COLO829 (cell line): ENCODE results near the gene TRA2B.
A peak's percentile ranks its signal among the peaks of the same experiment; 100 is the strongest.

Experiments used
- DNase-seq: peaks from one replicate; pipeline ENCODE4 v3.0.0; 2012; ENCODE audit warnings: low spot score

TRA2B gene

DNA sequence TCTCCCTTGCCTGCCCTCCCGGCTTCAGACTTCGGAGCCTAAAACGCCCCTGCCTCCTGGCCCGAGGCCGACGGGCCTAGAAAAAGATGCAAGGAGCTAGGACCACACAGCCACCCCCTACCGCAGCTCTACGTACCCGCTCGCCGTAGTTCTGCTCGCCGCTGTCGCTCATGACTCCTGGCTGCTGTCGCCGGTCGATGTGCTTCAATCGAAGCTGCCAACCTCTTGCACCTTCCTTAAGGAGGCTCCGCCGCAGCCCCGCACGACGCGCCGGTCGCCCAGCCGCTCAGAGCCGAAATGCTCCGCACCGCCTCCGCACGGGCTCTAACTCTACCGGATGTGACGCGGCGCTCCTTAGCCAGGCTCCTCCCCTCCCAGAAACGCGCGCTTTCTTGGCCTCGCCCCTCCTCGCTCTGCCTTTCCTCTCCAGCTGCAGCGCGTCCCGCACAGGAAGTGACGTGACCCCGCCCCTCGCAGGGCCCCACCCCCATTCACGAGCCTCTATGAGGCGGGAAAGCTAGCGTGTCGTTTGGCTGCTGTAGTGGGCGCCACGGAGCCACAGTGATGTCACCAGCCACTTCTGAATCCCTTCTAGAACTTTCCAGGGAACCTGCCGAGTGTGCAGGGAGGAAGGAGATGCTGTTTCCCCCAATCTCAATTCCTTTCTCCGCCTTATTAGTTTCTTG is at the start of gene TRA2B:
Gene TRA2B (minus strand): TSS at position 326 of the 686 bp plus-strand sequence. CDS start 154 bp downstream, at position 172.
- DNase-seq: peak; percentile 98

DNA sequence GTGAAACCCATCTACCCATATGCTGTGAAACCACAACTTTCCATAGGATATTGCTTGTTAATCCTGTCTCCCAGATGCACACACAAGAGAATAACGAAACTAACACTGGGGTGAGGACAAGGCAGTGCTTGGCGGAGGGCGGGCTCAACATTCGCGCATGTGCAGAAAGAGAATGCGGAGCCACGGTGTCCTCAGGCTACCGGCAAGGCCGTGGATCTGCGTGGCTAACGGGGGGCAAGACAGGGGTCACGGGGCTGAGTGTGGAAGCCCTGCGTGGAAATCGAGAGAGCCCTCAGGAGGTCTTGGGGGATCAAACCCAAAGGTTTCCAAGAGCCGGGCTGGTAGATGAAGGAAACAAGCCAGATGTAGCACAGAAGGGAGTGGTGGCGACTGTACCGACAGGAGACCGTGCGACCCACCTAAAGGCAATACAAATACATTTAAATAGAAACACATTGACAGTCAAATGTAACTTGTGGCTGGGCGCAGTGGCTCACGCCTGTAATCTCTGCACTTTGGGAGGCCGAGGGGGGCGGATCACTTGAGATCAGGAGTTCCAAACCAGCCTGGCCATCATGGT is 48.5 kb upstream of the TRA2B start:
- no peak for DNase-seq

DNA sequence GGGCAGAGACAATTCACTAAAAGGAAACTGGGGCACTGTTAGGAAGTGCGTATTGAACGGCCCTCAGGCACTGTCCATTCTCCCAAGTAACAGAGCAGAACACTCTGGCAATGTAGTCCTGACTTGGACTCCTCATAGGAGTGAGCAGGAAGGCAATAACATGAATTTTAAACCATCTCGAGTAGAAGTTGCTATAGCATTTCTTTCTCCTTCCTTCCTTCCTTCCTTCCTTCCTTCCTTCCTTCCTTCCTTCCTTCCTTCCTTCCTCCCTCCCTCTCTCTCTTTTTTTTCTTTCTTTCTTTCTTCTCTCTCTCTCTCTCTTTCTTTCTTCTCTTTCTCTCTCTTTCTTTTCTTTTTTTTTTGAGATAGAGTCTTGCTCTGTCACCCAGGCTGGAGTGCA is 46.4 kb upstream of the TRA2B start:
- no peak for DNase-seq

DNA sequence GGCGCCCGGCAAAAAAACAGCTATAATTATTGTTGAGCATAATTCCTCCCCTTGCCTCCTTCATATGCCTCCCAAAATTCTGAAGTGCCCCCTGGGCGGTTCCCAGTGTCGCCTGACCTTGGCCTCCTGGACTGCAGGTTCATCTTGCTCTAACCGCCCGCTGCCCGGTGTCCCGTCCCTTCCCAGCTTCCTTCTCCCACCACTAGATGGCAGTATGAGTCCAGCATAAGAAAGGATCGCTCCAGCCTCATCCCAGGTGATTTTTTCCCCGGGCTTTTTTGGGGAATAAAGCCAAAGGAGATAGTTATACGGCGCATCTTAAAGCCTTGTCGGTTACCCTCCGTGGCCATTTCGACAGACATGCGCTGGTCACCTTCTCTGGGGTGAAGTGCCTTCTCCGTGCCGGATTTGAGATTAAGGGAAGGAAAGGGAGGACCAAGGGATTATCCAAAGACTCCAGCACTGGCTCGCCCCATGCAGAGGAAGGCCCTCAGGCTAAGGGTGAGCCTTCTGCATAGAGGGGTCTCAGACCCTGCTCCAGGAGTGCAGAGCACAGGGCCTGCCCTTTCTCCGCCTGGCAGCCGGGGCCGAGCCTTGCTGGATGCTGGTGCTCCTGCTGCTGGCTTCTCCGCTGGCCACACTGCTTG is 45.8 kb upstream of the TRA2B start:
- peak; percentile 84 for DNase-seq

DNA sequence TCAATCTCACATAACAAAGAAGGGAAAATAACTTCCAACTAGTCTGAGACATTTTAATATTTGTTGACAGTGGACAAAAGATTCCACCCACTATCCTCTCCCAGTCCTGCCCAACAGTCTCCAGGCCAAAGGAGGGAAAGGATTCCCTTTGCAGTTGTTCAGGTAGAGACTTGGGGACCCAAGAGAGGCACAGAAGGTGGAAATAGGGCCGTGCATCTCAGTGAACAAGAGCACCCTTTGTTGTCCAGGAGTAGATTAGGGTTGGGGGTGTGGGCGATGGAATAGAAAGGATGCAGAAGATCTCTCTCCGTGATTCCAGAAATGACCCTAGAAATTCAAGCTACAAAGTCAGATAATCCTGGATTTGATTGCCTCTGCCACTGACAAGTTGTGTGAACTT is 44.8 kb upstream of the TRA2B start:
- no peak for DNase-seq

DNA sequence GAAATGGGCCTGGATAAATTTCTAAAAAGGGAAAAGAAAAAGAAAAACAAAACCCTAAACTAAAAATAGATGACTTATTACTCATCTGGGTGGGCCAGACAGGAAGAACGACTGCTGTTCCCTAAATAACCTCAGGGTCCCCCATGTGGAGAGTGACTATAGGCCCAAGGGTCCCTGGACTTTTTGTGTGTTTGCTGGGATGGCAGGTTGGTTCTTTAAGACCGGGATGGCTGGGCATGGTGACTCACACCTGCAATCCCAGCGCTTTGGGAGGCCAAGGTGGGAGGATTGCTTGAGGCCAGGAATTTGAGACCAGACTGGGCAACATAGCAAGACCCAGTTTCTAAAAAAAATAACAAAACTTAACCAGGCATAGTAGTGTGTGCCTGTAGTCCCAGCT is 43.8 kb upstream of the TRA2B start:
- no peak for DNase-seq

DNA sequence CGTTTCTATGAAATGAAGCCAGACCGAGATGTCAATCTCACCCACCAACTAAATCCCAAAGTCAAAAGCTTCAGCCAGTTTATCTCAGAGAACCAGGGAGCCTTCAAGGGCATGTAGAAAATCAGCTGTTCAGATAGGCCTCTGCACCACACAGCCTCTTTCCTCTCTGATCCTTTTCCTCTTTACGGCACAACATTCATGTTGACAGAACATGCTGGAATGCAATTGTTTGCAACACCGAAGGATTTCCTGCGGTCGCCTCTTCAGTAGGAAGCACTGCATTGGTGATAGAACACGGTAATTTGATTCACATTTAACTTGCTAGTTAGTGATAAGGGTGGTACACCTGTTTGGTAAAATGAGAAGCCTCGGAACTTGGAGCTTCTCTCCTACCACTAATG is 41.9 kb upstream of the TRA2B start:
- no peak for DNase-seq

DNA sequence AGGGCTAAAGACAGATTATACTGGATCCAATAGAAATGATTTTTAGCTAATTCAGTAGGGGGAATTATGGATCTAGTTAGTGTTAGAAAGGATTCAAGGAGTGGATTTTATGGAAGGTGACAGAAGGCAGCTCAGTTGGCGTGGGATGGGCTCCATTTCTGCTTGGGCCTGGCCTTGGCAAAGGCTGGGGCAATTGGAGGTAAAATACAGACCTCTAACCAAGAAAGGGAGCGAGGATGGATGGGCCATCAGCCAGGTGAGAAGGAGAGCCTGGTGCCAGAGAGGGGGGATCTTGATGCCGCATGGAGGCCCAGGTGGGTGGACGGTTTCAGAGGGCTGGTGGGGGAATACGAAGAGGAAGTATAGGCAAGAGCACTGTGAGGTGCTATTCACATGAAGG is 40.7 kb upstream of the TRA2B start:
- no peak for DNase-seq

DNA sequence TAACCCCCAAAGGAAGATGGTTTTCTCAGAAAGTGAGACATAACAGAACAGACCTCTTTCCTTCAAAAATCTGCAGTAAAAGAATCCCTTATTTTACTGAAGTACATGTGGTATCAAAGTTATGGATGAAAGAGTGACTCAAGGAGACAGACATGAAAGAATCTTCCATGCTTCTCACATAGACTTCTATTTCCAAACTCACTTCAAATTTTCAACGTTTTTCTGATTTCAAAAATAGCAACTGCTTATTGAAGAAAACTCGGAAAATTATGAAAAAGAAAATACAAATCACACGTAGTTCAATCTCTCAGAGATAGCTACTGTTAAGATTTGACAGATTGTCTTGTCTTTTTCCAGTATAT is 39.8 kb upstream of the TRA2B start:
- no peak for DNase-seq

DNA sequence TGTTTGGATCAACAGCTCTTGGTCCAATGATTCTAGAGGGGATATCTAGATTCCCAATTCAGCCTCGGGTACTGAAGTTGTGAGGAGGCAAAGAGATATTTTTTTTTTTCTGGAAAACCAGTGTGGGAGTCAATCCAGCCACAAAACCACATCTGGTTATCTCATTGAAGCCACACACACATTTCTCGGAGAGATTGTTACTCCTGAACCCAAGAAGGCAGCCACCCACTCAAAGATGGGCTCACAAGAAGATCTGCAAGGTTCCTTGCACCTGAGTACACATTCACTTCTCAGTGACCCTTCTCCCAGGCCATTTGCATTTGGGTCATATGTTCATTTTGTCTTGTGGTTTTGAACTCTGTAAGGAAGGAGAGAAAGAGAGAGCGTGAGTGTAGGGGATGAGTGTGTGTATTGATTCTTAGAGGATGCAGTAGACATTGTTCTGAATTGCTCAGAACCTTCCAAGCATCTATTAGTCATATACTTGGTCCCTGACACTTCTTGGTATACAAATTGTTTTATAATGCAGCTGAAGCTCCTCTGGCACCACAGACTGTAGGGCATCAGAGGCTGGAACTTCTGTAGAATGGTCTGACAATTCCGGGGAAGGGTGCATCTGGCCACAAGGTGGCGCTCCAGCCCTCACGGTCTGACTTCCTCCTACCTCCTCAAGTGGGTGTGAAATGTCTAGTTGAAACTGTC is 39.3 kb upstream of the TRA2B start:
- peak; percentile 77 for DNase-seq

DNA sequence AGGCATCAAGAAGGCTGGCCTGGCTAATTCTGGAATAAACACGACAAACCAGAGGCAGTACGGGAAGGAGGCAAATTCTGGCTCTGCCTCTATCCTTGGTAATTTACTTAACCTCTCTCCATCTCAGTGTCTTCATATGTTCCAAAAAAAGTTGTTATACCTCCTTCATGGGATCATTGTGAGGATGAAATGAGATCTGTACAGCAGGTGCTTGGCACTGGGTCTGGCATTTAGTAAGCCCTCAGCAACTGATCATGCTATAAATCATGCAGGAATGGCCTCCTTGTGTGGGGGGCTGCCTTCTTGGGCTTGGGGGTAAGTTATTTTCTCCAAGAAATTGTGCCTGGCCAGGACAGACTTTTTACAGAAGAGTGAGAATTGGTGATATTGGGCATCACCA is 38.3 kb upstream of the TRA2B start:
- DNase-seq: no peak

DNA sequence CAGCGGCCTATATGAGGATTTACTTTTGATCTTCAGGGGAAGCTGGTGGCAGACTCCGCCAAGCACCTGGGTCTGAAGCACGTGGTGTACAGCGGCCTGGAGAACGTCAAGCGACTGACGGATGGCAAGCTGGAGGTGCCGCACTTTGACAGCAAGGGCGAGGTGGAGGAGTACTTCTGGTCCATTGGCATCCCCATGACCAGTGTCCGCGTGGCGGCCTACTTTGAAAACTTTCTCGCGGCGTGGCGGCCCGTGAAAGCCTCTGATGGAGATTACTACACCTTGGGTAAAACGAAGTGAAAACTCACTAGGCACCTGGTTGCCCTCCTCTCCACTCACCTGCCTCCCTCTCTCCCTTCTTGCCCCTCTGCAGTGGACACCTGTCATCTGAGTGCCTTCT is 33.8 kb upstream of the TRA2B start:
- no peak for DNase-seq

DNA sequence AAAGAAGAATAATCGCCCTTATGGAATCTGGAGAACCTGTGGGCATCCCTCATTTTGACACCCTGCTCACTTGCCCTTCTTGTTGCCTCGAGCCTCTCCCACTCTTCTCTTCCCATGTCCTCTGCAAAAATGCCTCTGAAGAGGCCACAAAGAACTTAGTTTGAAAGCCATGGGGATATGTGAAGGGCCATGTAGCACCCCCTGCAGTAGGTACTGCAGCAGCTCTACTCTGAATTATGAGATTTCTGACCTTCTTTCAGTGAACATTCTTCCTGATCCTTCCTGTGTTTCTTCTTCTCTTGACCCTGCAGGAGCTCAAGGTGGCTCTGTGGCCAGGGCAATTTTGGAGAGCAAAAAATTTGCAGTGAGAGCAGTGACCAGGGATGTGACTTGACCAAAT is 30.4 kb upstream of the TRA2B start:
- DNase-seq: no peak

DNA sequence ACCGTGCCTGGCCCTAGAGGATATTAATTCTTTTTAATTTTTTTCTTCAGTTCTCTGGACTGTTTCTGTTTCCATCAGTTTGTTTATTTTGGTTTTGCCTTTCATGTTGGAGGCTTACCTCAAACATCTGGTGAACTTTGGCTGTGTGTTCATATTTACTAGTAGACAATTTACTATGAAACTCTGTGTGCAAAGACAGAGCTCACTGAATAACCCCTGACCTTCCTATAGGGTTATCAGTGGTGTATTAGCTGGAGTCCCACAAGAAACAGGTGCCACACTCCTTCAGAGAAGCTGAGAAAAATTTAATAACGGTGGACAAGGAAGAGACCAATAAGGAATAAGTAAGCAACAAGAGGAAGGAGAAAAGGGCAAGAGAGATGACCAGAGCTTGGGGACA is 28.8 kb upstream of the TRA2B start:
- DNase-seq: no peak

DNA sequence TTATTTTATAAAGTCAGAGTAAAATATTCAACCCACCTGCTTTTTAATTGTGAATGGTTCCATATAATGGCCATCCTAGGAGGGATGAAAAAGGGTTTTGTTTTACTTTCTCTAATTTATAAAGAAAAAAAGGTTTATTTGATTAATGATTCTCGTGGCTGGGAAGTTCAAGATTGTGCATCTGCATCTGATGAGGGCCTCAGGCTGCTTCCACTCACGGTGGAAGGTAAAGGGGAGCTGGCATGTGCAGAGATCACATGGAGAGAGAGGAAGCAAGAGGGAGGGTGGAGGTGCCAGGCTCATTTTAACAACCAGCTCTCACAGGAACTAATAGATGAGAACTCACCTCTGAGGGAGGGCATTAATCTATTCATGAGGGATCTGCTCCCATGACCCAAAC is 27.7 kb upstream of the TRA2B start:
- no peak for DNase-seq

DNA sequence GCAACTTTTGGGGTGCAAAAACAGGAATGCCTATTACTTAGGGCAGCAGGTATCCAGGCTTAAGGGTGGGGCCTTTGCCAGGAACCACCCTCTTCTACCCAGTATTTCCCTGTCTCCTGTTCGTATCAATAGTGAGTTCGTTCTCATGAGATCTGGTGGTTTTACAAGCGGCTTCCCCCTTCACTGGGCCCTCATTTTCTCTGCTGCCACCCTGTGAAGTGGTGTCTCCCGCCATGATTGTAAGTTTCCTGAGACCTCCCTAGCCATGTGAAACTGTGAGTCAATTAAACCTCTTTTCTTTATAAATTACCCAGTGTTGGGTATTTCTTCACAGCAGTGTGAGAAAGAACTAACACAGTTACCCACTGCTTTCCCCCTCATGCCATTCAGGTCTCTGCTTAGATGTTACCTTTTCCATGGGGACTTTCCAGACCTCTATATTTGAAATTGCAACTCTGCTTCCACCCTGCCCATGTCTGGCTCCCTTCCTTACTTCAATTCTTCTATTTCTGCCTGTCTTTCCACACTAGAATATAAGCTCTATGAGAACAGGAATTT is 23.9 kb upstream of the TRA2B start:
- no peak for DNase-seq

DNA sequence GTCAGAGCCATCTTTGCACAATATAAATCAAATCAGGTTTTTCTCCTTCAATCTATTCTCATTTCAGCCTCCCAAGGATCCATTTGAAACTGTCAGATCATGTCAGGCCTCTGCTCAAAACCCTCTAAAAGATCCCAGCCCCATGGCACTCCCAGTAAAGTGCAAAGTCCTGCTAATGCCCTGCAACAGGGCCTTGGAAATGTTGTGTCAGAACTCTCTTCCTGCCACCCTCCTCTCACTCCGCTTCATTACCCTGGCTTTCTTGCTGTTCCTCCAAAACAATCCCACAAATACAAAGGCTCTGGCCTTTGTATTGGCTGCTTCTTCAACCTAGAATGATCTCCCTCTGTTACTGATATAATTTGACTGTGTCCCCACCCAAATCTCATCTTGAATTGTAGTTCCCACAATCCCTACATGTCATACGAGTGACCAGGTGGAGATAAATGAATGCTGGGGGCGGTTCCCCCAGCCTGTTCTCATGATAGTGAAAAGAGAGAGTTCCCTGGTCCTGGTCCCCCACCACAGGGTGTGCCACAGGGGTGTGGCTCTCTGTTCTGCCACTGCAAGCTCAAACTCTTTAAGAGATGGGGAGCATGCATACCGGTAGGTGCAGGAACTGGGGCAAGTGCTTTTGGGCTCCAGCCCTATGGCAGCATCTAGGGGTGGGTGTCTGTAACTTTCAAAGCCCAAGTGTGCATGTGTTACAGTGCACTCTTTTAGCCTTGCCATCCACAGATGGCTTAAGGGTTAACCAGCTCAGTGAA is 22.9 kb upstream of the TRA2B start:
- DNase-seq: no peak

DNA sequence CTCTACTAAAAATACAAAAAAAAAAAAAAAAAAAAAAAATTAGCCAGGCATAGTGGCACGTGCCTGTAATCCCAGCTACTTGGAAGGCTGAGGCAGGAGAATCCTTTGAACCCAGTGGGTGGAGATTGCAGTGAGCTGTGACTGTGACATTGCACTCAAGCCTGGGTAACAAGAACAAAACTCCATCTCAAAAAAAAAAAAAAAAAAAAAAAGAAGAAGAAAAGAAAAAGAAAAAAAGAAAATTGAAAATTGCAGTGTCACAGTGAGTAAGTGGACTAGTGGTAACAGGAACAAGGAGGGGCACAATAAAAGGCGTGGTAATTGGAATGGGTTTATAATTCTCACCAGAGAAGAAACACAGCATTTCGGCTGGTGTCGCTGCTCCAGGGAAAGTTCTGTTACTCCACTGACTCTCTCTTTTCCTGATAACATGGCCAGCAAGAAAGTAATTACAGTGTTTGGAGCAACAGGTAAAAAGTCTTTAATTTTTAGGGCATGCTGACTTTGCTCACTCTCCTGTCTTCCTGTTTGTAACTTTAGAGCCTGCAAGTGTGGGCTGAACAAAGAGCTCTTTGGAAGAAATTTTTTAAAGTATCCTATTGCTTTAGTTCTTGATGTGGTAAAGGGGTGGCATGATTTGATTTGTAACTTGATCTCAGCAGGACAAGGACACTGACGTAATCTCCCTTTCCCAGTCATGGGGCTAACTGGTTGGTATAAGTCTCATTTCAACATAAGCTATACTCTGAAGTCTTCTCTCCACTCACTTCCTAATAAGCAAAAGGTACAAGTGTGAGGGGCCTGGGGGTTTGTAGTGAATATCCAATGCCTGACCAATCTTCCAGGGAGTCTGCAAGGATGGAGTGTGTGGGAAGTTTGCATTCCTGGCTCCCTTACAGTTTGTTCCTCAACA is 22.1 kb upstream of the TRA2B start:
- peak; percentile 96 for DNase-seq

DNA sequence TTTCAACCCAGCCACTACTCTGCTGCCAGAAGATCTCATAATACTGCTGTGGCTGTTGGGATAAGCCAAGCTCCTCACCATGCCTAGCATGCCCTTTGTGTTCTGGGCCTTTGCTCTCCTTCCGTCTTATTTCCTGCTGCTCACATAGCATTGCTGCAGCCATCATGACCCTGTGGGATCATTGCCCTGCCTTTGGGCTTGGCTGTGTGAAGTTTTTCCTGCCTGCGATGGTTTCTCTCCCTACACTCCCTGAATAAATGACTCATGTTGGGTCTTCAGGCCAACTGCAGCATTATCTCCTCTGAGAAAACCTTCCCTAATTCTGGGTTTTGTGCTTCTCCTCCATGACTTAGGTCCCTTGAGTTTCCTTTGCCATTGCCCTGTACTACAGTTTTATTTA is 20.8 kb upstream of the TRA2B start:
- DNase-seq: no peak

DNA sequence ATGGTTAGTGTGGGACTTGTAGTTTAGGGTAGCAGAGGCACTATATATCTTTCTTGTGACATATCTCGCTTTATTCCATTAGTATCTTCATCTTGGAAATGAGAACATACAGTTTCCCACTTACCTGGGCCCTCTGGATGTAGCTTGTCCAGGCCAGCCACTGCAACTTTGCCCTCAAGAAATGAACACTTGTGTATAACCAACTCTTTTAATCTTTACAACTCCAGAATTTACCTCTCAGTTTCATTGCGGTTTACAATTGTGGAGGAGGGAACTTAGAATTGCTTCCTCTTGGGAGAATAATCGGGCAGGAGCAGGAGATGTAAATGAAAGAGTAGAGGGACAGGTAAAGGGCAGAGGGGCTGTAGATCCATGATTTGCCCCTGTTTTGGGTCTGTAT is 18.4 kb upstream of the TRA2B start:
- DNase-seq: no peak

DNA sequence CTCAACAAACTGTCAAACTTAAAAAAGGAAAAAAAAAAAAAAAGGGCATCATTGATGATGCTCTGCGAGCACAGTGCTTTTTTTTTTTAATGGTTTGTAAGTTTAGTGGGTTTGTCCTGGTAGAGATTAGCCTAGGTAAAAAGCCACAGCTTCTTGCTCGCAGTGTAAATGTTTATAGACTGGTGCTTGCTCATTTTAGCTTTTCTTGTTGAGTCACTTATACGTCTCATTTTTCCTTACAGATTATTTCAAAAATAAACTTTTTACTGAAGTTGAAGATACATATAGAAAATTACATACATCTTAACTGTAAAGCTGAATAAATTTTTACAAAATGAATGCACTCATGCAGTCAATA is 16.5 kb upstream of the TRA2B start:
- no peak for DNase-seq
